GM10248 (cell line): Measurements from ENCODE around the gene SHISAL2B.

Experiments used
- CTCF ChIA-PET: fragments of 300-600 bp; sonication (Branson Sonifier 250); formaldehyde crosslinking; extraction: SDS; loops from one replicate; lab custom pipeline; 2021; ENCODE audit warnings: antibody characterized with exemption; lab: Yijun Ruan, JAX
- POLR2A ChIA-PET: fragments of 350-650 bp; sonication (Branson Sonifier 250); formaldehyde crosslinking; extraction: SDS; loops from one replicate; lab custom pipeline; 2020; ENCODE audit warnings: antibody characterized with exemption; lab: Yijun Ruan, JAX
- DNase-seq: peaks from one replicate; pipeline ENCODE4 v3.0.0; 2012; ENCODE audit errors: extremely low spot score
- TF ChIP-seq, protein P1 (sequence below): IDR thresholded peaks from 2 replicates; pipeline ENCODE4 v1.5.1; 2012; ENCODE audit warnings: mild to moderate bottlenecking, low read depth; ENCODE audit errors: extremely low read depth, missing control alignments, control extremely low read depth

SHISAL2B gene

DNA sequence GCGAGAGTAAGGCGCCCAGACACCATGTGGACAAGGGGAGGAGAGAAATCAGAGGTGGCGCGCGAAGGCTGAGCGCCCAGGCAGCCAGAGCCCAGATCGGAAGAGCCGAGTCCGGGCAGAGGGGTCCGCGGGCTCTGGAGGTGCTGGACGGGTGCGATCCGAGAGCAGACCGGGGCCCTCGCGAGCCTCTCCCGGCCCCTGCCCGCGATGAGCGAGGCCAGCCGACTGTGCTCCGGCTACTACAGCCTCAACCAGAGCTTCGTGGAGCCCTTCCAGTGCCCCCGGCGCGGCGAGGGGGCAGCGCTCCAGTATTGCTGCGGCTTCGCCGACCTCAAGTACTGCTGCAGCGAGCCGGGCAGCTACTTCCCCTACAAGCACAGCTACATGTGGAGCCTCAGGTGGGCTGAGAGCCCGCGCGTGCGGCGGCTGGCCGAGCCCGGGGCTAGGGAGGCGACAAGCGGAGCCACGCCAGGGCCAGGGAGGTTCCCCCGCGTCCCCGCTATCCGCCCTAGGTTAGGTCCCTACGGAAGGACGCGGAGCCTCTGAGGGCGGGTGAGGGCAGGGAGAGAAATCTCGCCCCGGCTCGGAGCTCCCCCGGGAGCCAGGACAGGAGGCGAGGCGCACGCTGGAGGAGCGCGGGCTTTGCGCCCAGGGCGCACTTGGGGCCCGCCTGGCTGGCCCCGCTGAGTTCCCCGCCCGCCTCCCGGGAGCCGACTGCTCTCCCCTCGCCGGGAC, at the start of gene SHISAL2B:
TSS of gene SHISAL2B (plus strand) at position 87 of the 735 bp plus-strand sequence. CDS start at position 208, 121 bp downstream.
- DNase-seq = peak; percentile 24
- POLR2A ChIA-PET = no interaction called here
- TF ChIP-seq, protein P1, sequence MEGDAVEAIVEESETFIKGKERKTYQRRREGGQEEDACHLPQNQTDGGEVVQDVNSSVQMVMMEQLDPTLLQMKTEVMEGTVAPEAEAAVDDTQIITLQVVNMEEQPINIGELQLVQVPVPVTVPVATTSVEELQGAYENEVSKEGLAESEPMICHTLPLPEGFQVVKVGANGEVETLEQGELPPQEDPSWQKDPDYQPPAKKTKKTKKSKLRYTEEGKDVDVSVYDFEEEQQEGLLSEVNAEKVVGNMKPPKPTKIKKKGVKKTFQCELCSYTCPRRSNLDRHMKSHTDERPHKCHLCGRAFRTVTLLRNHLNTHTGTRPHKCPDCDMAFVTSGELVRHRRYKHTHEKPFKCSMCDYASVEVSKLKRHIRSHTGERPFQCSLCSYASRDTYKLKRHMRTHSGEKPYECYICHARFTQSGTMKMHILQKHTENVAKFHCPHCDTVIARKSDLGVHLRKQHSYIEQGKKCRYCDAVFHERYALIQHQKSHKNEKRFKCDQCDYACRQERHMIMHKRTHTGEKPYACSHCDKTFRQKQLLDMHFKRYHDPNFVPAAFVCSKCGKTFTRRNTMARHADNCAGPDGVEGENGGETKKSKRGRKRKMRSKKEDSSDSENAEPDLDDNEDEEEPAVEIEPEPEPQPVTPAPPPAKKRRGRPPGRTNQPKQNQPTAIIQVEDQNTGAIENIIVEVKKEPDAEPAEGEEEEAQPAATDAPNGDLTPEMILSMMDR = no peak

DNA sequence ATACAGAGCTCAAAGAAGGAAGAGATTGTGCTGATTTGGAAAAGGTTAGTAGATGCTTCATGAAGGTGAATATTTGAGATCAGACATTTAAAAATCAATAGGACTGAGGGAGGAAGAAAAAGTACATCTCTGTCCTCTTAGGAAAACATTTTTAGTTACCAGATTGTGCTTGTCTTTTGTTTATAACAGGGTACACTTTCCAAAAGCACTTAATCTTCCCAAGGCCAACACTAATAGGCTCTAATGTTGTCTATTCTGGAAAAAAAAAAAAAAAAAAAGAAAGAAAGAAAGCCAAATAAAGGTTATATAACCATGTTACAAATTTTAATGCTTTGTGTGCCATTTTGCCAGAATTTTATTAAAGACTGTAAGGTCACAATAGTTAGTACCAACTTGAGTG, 45.5 kb upstream of the SHISAL2B start:
- POLR2A ChIA-PET = no interaction called here
- CTCF ChIA-PET = interaction anchor here (1.1 to 10.0 kb wide), 3 partner anchors 9 to 140 kb away, joined by 3 to 64 read pairs (median 9); no protein-coding TSS in a partner anchor
- no peak for DNase-seq
- TF ChIP-seq, protein P1 = no peak

More for the DNA sequence above, at the start of gene SHISAL2B:
- CTCF ChIA-PET = interaction anchor here (1.1 to 1.7 kb wide), 3 partner anchors 12 to 77 kb away, joined by 3 to 4 read pairs (median 3); no protein-coding TSS in a partner anchor

DNA sequence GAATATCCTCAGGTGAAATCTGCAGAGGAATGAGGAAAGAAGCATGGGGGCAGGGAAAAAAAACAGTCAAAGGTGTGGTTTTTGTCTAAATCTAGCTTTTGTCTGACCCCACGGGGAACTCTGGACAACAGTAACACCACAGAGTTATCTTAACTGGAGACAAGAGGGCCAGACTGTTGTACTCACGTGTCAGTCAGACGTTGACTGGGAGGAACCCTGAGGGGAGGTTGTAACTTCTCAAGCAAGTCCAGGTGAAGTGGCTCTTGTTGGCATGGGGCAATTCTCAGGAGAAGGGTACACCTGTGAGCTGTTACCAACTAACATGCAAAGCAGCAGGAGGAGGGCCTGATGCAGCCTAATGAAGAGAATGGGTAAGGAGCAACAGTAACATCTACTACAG, 44.1 kb upstream of the SHISAL2B start:
- TF ChIP-seq, protein P1 = no peak
- no peak for DNase-seq
- CTCF ChIA-PET = interaction anchor here (1.4 to 10.0 kb wide), 2 partner anchors 10 to 136 kb away, joined by 3 to 64 read pairs; no protein-coding TSS in a partner anchor
- POLR2A ChIA-PET = no interaction called here

DNA sequence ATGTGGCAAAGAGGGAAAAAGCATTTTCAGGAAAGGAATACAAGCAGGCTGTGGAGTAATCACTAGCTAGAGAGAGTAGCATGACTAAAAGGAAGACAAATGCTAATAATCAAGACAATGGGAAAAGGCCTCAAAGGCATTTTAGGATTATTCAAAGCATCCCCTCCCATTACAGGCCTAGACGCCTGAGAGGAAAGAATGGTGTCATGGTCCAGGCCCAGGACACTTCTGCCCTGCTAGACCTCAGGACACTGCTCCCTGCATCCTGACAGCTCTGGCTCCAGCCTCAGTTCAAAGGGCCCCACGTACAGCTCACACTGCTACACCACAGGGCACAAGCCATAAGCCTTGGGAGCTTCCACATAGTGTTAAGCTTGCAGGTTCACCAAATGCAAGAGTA, 40.8 kb upstream of the SHISAL2B start:
- ChIA-PET CTCF (interaction anchor here (10.0 kb wide), 1 partner anchor 14 kb away, joined by 64 read pairs; no protein-coding TSS in a partner anchor), POLR2A (no interaction called here)
- DNase-seq = no peak
- TF ChIP-seq, protein P1 = no peak

DNA sequence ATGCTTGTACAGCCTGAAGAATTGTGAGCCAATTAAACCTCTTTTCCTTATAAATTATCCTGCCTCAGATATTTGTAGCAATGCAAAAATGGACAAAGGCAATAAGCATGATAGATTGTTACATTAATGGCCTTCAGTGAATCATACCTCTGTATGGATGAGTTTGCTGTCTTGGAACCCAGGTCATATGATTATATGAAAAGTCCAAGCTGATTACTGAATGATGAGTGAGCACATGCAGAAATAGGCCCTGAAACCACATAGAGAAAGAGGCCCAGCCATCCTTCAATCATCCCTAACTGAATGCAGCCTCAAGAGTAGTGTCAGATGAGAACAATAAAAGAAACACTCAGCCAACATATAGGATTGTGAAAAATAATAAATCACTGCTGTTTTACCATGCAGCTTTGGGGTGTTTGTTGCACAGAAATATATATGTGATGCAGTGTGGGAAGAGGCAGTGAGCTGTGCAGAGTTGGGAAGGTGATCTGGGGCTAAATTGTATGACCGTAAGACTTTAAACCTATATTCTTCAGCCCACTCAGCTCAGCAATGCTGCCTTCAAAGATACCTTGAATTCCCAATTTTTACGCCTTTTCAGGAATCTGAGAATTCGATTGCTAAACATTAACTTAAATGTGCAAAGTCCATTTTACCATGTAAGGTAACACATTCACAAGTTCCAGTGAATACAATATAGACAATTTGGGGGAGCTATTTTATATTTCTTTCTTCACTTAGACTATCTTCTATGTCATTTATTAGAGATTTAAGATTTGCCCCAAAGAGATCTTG, 36.3 kb upstream of the SHISAL2B start:
- DNase-seq = no peak
- CTCF ChIA-PET = interaction anchor here (1.8 kb wide), 1 partner anchor 110 kb away, joined by 4 read pairs; no protein-coding TSS in a partner anchor
- POLR2A ChIA-PET = no interaction called here

DNA sequence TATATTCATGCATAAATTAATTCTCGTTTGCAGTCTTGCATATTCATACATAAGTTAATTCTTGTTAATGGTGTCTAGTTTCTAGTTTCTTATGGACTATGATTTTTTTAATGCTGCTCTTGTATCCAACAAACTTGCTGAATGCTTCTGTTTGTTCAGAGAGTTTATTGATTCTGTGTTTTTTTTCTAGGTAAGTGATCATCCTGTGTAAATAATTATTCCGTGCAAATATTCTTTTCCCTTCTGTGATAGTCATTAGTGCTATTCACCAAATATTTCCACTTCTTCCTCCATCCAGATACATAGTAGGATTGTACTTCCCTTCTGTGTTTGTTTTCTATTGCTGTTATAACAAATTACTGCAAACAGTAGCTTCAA, 35.8 kb upstream of the SHISAL2B start:
- ChIA-PET CTCF (no interaction called here), POLR2A (no interaction called here)
- no peak for DNase-seq
- TF ChIP-seq, protein P1 = no peak

More for the DNA sequence above, 36.3 kb upstream of the SHISAL2B start:
- TF ChIP-seq, protein P1 = no peak
